CD8-positive, alpha-beta memory T cell (primary cell): Measurements from ENCODE around the gene CDK17. TPM values are rescaled to one million over a fixed set of nuclear protein-coding genes. Genes with fewer than 3 reads are reported as not detected.
"Not testable (repeated sequence)": the region's sequence is repeated elsewhere in the genome, so short reads cannot be mapped to it uniquely, and the experiment has no call there.

Source experiments
- CTCF ChIA-PET: fragments of 350-600 bp; sonication (Branson Sonifier 250); formaldehyde crosslinking; loops from one replicate; lab custom pipeline; 2021; ENCODE audit warnings: antibody characterized with exemption; lab: Charles Lee
- POLR2A ChIA-PET: fragments of 350-600 bp; sonication (Branson Sonifier 250); formaldehyde crosslinking; loops from one replicate; lab custom pipeline; 2021; ENCODE audit warnings: antibody characterized with exemption; lab: Charles Lee
- DNase-seq, 5 donors: peaks; one replicate each; pipeline versions ENCODE4 v3.0.0 to v3.0.0-alpha.2; 2020 to 2022; ENCODE audit warnings: mixed read lengths in 1 of 5
- H3K27ac ChIP-seq: one replicate; pipeline ENCODE4 v1.7.0; 2013; ENCODE audit warnings: low read depth, mild to moderate bottlenecking, low read length, moderate library complexity
- H3K27me3 ChIP-seq: 2 replicates; pipeline ENCODE4 v1.7.0; 2013; ENCODE audit warnings: low read length, mild to moderate bottlenecking; ENCODE audit not compliant: insufficient read depth, poor library complexity, severe bottlenecking
- H3K36me3 ChIP-seq: 2 replicates; pipeline ENCODE4 v1.7.0; 2013; ENCODE audit warnings: mild to moderate bottlenecking, low read length, moderate library complexity; ENCODE audit not compliant: insufficient read depth
- H3K4me1 ChIP-seq: 2 replicates; pipeline ENCODE4 v1.7.0; 2013; ENCODE audit warnings: mild to moderate bottlenecking, low read length, moderate library complexity; ENCODE audit not compliant: insufficient read depth
- H3K4me3 ChIP-seq: 2 replicates; pipeline ENCODE4 v1.7.0; 2013; ENCODE audit warnings: mild to moderate bottlenecking, low read length
- H3K9me3 ChIP-seq: 2 replicates; pipeline ENCODE4 v1.7.0; 2013; ENCODE audit warnings: mild to moderate bottlenecking, low read length
- H3K27ac Mint-ChIP-seq, 8 donors: one replicate each; pipeline ENCODE4 v1.8.0; 2020 to 2021; ENCODE audit warnings: mixed read lengths in 8 of 8, mild to moderate bottlenecking in 6 of 8, inconsistent platforms in 3 of 8, moderate library complexity in 3 of 8
- H3K27me3 Mint-ChIP-seq, 2 donors: one replicate each; pipeline ENCODE4 v1.8.0; 2020 to 2021; ENCODE audit warnings: mixed read lengths in 2 of 2, mild to moderate bottlenecking in 1 of 2, moderate library complexity in 1 of 2
- H3K36me3 Mint-ChIP-seq, 3 donors: one replicate each; pipeline ENCODE4 v1.8.0; 2020 to 2021; ENCODE audit warnings: mixed read lengths in 3 of 3, inconsistent platforms in 1 of 3, mild to moderate bottlenecking in 1 of 3
- H3K4me1 Mint-ChIP-seq, 3 donors: one replicate each; pipeline ENCODE4 v1.8.0; 2020 to 2021; ENCODE audit warnings: mixed read lengths in 3 of 3, inconsistent platforms in 1 of 3, mild to moderate bottlenecking in 1 of 3
- H3K4me3 Mint-ChIP-seq, 7 donors: one replicate each; pipeline ENCODE4 v1.8.0; 2020 to 2021; ENCODE audit warnings: mixed read lengths in 7 of 7, mild to moderate bottlenecking in 6 of 7, moderate library complexity in 4 of 7, inconsistent platforms in 2 of 7
- H3K9me3 Mint-ChIP-seq, 5 donors: one replicate each; pipeline ENCODE4 v1.8.0; 2020 to 2022; ENCODE audit warnings: mixed read lengths in 5 of 5, mild to moderate bottlenecking in 3 of 5, moderate library complexity in 2 of 5, inconsistent platforms in 1 of 5
- polyA plus RNA-seq: library from polyadenylated mRNA; unstranded; fragments of 300-500 nt; fragmentation: Illumina TruSeq; gene quantifications from one replicate; pipeline ENCODE4 v1.2.3, GENCODE V29; 2021
- total RNA-seq, 2 experiments: library from RNA; stranded (reverse); gene quantifications; one replicate each; pipeline ENCODE4 v1.2.3, GENCODE V29; 2021

The CDK17 gene
- total and polyA plus RNA-seq, 3 experiments from 2014 or later: 34.6 to 40.0 (median 36.0) TPM

DNA sequence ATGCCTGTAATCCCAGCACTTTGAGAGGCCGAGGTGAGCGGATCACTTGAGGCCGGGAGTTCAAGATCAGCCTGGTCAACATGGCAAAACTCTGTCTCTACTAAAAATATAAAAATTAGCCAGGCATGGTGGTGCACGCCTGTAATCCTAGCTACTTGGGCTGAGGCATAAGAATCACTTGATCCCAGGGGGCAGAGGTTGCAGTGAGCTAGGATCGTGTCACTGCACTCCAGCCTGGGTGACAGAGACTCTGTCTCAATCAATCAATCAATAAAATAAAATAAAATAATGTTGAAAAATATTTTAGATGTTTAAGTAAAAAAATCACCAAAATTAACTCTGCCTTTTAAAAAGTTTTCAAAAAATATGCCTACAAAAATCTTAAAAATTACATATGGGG is 60.6 kb downstream of the CDK17 start:
- H3K27me3 Mint-ChIP-seq, CTCF ChIA-PET, H3K27me3 ChIP-seq, H3K4me3 ChIP-seq, H3K9me3 ChIP-seq, H3K36me3 ChIP-seq, H3K27ac ChIP-seq, POLR2A ChIA-PET, H3K27ac Mint-ChIP-seq, DNase-seq: not testable (repeated sequence)
- peaks cover 37% of the 10 kb centered on the region for H3K4me1 ChIP-seq
- H3K4me1 Mint-ChIP-seq: peaks cover 61 to 82% (median 81%) of the 10 kb centered on the region in 3 donors
- peaks cover 0 to 17% (median 14%) of the 10 kb centered on the region in 5 donors for H3K9me3 Mint-ChIP-seq
- peaks cover 17 to 26% (median 24%) of the 10 kb centered on the region in 3 donors for H3K36me3 Mint-ChIP-seq
- H3K4me3 Mint-ChIP-seq: peak overlapping the region in 1 of 7 donors; percentile 9

DNA sequence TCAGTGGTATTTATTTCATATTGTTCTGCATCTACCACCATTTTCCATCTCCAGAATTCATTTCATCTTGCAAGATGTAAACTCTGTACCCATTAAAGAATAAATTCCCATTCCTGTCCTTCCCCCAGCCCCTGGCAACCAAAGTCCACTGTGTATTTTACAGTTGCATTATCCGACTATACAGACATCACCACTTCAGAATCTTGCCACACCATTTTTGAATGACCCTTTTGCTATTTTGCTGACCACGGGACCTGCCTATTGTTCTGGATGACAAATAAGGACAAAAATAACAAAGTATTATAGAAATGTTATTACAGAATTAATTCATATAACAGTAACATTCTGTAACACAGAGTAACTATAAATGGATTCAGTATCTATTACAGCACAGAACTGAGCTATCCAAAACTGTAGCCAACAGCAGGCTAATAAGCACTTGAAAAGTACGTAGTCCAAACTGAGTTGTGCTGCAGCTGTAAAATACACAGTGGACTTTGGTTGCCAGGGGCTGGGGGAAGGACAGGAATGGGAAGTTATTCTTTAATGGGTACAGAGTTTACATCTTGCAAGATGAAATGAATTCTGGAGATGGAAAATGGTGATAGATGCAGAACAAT is 61.3 kb downstream of the CDK17 start:
- Histone ChIP-seq H3K27ac (no peak overlapping the region), H3K4me1 (peaks cover 38% of the 10 kb centered on the region), H3K4me3 (no peak overlapping the region), H3K9me3 (no peaks in the 10 kb centered on the region), H3K27me3 (no peaks in the 10 kb centered on the region), H3K36me3 (no peaks in the 10 kb centered on the region)
- Mint-ChIP-seq H3K27ac (peak overlapping the region in 2 of 8 donors; percentile 7 to 48), H3K9me3 (peaks cover 0 to 10% (median 9%) of the 10 kb centered on the region in 5 donors), H3K4me3 (peak overlapping the region in 1 of 7 donors; percentile 24), H3K36me3 (peaks cover 14 to 20% (median 20%) of the 10 kb centered on the region in 3 donors), H3K4me1 (peaks cover 59 to 83% (median 83%) of the 10 kb centered on the region in 3 donors), H3K27me3 (no peaks in the 10 kb centered on the region)
- POLR2A ChIA-PET: no interaction called here
- CTCF ChIA-PET: no interaction called here
- no peak for DNase-seq

- H3K27me3 Mint-ChIP-seq: no peaks in the 10 kb centered on the region
- peaks cover 12 to 21% (median 14%) of the 10 kb centered on the region in 3 donors for H3K36me3 Mint-ChIP-seq
- Histone ChIP-seq H3K9me3 (no peaks in the 10 kb centered on the region), H3K36me3 (no peaks in the 10 kb centered on the region), H3K27me3 (no peaks in the 10 kb centered on the region), H3K4me3 (no peak overlapping the region), H3K27ac (no peak overlapping the region), H3K4me1 (peaks cover 28% of the 10 kb centered on the region)
- H3K9me3 Mint-ChIP-seq: peaks cover 0 to 5% (median 4%) of the 10 kb centered on the region in 5 donors
- no peak for DNase-seq
- H3K4me1 Mint-ChIP-seq: peaks cover 51 to 77% (median 76%) of the 10 kb centered on the region in 3 donors
- H3K27ac Mint-ChIP-seq: peak overlapping the region in 1 of 8 donors; percentile 62
- POLR2A ChIA-PET: no interaction called here
- CTCF ChIA-PET: no interaction called here
- H3K4me3 Mint-ChIP-seq: peak overlapping the region in 1 of 7 donors; percentile 5
These were observed 62.3 kb downstream of the CDK17 start for GRCh38 chr12:96337953-96338352.

GRCh38 chr12:96336489-96336888 is 63.8 kb downstream of the CDK17 start:
- Mint-ChIP-seq H3K4me3 (no peak overlapping the region), H3K36me3 (peaks cover 14 to 33% (median 16%) of the 10 kb centered on the region in 3 donors), H3K27ac (peak overlapping the region in 2 of 8 donors; percentile 34 to 64), H3K9me3 (peaks cover 0 to 5% (median 4%) of the 10 kb centered on the region in 5 donors), H3K4me1 (peaks cover 54 to 76% (median 72%) of the 10 kb centered on the region in 3 donors), H3K27me3 (no peaks in the 10 kb centered on the region)
- H3K4me1 ChIP-seq: peaks cover 22% of the 10 kb centered on the region
- no peaks in the 10 kb centered on the region for H3K9me3 ChIP-seq
- H3K27ac ChIP-seq: no peak overlapping the region
- ChIA-PET POLR2A (no interaction called here), CTCF (interaction anchor here (1.4 kb wide), 1 partner anchor 13 kb away, joined by 3 read pairs; no protein-coding TSS in a partner anchor)
- H3K36me3 ChIP-seq: no peaks in the 10 kb centered on the region
- no peak for DNase-seq
- no peaks in the 10 kb centered on the region for H3K27me3 ChIP-seq
- H3K4me3 ChIP-seq: no peak overlapping the region

- Mint-ChIP-seq H3K36me3 (peaks cover 14 to 40% (median 16%) of the 10 kb centered on the region in 3 donors), H3K4me3 (peak overlapping the region in 2 of 7 donors; percentile 4 to 32), H3K9me3 (peaks cover 0 to 5% (median 4%) of the 10 kb centered on the region in 5 donors), H3K27ac (peak overlapping the region in 2 of 8 donors; percentile 15 to 60), H3K27me3 (no peaks in the 10 kb centered on the region), H3K4me1 (peaks cover 49 to 71% (median 71%) of the 10 kb centered on the region in 3 donors)
- ChIA-PET CTCF (interaction anchor here (1.4 kb wide), 1 partner anchor 14 kb away, joined by 3 read pairs; no protein-coding TSS in a partner anchor), POLR2A (no interaction called here)
- H3K36me3 ChIP-seq: no peaks in the 10 kb centered on the region
- no peaks in the 10 kb centered on the region for H3K9me3 ChIP-seq
- no peak overlapping the region for H3K27ac ChIP-seq
- no peaks in the 10 kb centered on the region for H3K27me3 ChIP-seq
- DNase-seq: peak in 1 of 5 donors; percentile 22
- H3K4me1 ChIP-seq: peaks cover 14% of the 10 kb centered on the region
- no peak overlapping the region for H3K4me3 ChIP-seq
These were observed 65.0 kb downstream of the CDK17 start for GRCh38 chr12:96335270-96335669.

DNA sequence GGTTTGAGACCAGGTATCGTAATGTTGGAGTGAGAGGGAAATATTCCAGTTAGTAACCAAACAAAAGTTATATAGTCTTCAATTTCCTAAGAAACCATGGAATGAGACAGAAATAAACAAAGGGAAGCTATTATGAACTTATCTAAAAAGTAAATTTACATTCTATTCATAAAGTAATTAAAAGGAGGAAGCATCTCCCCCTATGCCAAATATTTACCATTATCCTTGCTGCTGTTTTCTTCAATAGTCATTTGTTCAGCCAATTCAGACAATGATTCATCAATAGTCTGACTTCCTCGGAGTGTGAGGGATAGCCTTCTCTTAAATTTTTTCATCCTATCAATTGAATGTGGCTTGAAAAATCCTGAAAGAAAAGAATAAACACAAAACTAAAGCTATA is 65.7 kb downstream of the CDK17 start:
- ChIA-PET CTCF (no interaction called here), POLR2A (no interaction called here)
- no peak overlapping the region for H3K27ac Mint-ChIP-seq
- H3K9me3 Mint-ChIP-seq: peaks cover 0 to 5% (median 4%) of the 10 kb centered on the region in 5 donors
- Histone ChIP-seq H3K27ac (no peak overlapping the region), H3K9me3 (no peaks in the 10 kb centered on the region), H3K4me3 (no peak overlapping the region), H3K36me3 (no peaks in the 10 kb centered on the region), H3K27me3 (no peaks in the 10 kb centered on the region), H3K4me1 (peaks cover 14% of the 10 kb centered on the region)
- no peak for DNase-seq
- peaks cover 54 to 75% (median 73%) of the 10 kb centered on the region in 3 donors for H3K4me1 Mint-ChIP-seq
- H3K36me3 Mint-ChIP-seq: peaks cover 14 to 43% (median 17%) of the 10 kb centered on the region in 3 donors
- no peaks in the 10 kb centered on the region for H3K27me3 Mint-ChIP-seq
- H3K4me3 Mint-ChIP-seq: no peak overlapping the region

DNA sequence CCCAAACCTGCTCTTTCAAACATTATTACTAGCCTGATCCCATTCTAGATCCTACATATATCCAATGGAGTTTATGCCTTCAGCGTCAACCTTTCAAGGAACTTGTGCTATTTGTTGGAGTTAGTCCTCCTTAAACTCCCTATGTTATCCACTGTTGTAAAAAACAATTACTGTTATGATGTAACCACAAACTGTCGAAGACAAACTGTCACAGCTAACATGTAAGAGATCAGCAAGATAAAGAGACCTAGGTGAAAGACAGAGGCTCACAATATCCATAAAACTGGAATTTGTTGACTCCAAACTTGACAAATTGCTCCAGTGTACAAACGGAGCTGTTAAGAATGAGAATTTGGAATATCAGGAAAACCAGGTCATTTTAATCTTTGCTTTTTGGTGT is 70.7 kb downstream of the CDK17 start:
- DNase-seq: no peak
- Histone ChIP-seq H3K4me3 (no peak overlapping the region), H3K27me3 (no peaks in the 10 kb centered on the region), H3K9me3 (no peaks in the 10 kb centered on the region), H3K4me1 (peaks cover 33% of the 10 kb centered on the region), H3K27ac (no peak overlapping the region), H3K36me3 (no peaks in the 10 kb centered on the region)
- Mint-ChIP-seq H3K4me1 (peaks cover 59 to 77% (median 75%) of the 10 kb centered on the region in 3 donors), H3K27ac (peak overlapping the region in 5 of 8 donors; percentile 5 to 84 (median 34)), H3K36me3 (peaks cover 3 to 56% (median 19%) of the 10 kb centered on the region in 3 donors), H3K9me3 (no peaks in the 10 kb centered on the region), H3K27me3 (no peaks in the 10 kb centered on the region), H3K4me3 (peak overlapping the region in 1 of 7 donors; percentile 46)
- ChIA-PET CTCF (interaction anchor here (1.1 to 1.9 kb wide), 2 partner anchors 13 to 71 kb away, joined by 3 to 6 read pairs; partner anchors contain the start of gene CDK17), POLR2A (no interaction called here)

- H3K4me3 ChIP-seq: no peak overlapping the region
- H3K36me3 ChIP-seq: no peaks in the 10 kb centered on the region
- no peak overlapping the region for H3K27ac ChIP-seq
- H3K9me3 ChIP-seq: no peaks in the 10 kb centered on the region
- peaks cover 3 to 56% (median 19%) of the 10 kb centered on the region in 3 donors for H3K36me3 Mint-ChIP-seq
- H3K9me3 Mint-ChIP-seq: no peaks in the 10 kb centered on the region
- no peaks in the 10 kb centered on the region for H3K27me3 ChIP-seq
- DNase-seq: no peak
- H3K4me1 Mint-ChIP-seq: peaks cover 60 to 72% (median 69%) of the 10 kb centered on the region in 3 donors
- H3K4me1 ChIP-seq: peaks cover 31% of the 10 kb centered on the region
- H3K27ac Mint-ChIP-seq: peak overlapping the region in 2 of 8 donors; percentile 75 to 84
- POLR2A ChIA-PET: no interaction called here
- CTCF ChIA-PET: interaction anchor here (1.1 to 1.9 kb wide), 2 partner anchors 14 to 71 kb away, joined by 3 to 6 read pairs; partner anchors contain the start of gene CDK17
- peak overlapping the region in 2 of 7 donors; percentile 16 to 46 for H3K4me3 Mint-ChIP-seq
- no peaks in the 10 kb centered on the region for H3K27me3 Mint-ChIP-seq
These were observed 71.2 kb downstream of the CDK17 start for GRCh38 chr12:96329018-96329417.
